ENCODE results near the gene DGKQ.

Gene DGKQ

DNA sequence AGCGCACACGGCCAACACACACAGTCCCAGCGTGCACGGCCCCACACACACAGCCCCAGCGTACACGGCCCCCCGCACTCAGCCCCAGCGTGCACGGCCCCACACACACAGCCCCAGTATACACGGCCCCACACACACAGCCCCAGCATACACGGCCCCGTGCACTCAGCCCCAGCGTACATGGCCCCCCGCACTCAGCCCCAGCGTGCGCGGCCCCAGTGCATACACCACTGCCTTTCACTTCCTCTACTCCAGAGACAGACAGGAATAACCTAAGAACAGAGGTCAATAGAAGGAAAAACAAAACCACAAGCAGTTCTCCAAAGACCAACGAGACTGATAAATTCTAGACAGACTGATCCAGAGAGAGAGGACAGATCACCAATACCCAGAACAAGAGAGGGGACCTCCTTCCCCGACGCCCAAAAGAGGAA is 58.3 kb downstream of the DGKQ start:
- DNase-seq (ENCODE audit: low read depth) = no peak
- TF ChIP-seq, protein P1, sequence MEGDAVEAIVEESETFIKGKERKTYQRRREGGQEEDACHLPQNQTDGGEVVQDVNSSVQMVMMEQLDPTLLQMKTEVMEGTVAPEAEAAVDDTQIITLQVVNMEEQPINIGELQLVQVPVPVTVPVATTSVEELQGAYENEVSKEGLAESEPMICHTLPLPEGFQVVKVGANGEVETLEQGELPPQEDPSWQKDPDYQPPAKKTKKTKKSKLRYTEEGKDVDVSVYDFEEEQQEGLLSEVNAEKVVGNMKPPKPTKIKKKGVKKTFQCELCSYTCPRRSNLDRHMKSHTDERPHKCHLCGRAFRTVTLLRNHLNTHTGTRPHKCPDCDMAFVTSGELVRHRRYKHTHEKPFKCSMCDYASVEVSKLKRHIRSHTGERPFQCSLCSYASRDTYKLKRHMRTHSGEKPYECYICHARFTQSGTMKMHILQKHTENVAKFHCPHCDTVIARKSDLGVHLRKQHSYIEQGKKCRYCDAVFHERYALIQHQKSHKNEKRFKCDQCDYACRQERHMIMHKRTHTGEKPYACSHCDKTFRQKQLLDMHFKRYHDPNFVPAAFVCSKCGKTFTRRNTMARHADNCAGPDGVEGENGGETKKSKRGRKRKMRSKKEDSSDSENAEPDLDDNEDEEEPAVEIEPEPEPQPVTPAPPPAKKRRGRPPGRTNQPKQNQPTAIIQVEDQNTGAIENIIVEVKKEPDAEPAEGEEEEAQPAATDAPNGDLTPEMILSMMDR (IDR thresholded peaks at IDR 0.05; ENCODE audit: insufficient read depth, low read depth, low read length, missing control alignments) = no peak
- H3K4me3 ChIP-seq (ENCODE audit: low read depth, low read length) = no peak overlapping the region

DNA sequence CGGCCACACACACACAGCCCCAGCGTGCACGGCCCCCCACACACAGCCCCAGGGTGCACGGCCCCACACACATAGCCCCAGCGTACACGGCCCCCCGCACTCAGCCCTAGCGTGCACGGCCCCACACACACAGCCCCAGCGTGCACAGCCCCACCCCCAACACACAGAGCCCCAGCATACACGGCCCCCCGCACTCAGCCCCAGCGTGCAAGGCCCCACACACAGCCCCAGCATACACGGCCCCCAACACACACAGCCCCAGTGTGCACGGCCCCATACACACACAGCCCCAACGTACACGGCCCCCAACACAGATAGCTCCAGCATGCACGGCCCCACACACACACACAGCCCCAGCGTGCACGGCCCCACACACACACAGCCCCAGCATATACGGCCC is 58.8 kb downstream of the DGKQ start:
- no peak for DNase-seq (ENCODE audit: low read depth)
- TF ChIP-seq, protein P1 (IDR thresholded peaks at IDR 0.05; ENCODE audit: insufficient read depth, low read depth, low read length, missing control alignments) = no peak
- no peak overlapping the region for H3K4me3 ChIP-seq (ENCODE audit: low read depth, low read length)

- H3K4me3 ChIP-seq (ENCODE audit: low read depth, low read length) = no peak overlapping the region
- TF ChIP-seq, protein P1 (IDR thresholded peaks at IDR 0.05; ENCODE audit: insufficient read depth, low read depth, low read length, missing control alignments) = no peak
- DNase-seq (ENCODE audit: low read depth) = no peak
Measured at GRCh38 chr4:913280-913618, 60.1 kb downstream of the DGKQ start.

- no peak overlapping the region for H3K4me3 ChIP-seq (ENCODE audit: low read depth, low read length)
- TF ChIP-seq, protein P1 (IDR thresholded peaks at IDR 0.05; ENCODE audit: insufficient read depth, low read depth, low read length, missing control alignments) = no peak
- DNase-seq (ENCODE audit: low read depth) = no peak
Measured at GRCh38 chr4:912548-913279, 60.7 kb downstream of the DGKQ start.

DNA sequence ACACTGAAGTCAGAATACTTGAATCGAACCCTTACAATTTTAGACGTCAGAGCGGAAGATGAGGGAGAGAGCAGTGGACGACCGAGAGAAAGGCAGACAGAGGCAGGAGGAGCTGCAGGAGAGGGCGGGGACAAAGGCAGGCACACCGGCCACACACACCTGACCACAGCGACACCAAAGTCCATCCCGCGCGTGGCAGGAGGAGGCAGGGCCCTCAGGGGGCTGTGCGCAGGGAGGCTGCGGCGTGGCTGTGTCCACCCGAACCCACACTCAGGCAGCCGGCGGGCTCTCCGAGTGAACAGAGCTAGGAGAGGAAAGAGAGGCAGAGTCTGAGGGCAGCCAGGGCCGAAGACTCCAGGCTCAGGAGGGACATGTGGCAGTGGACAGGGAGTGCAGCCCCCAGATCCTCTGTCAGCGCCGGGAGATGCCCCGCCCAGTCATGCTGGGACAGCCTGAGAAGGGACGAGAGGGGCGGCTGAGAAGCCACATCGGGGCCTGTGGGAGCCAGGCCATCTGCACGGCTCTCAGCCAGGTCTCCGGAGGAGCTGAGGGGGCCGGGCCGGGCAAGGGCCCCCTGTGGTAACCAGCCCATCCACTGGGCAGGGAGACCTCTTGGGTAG is 61.4 kb downstream of the DGKQ start:
- TF ChIP-seq, protein P1 (IDR thresholded peaks at IDR 0.05; ENCODE audit: insufficient read depth, low read depth, low read length, missing control alignments) = no peak
- no peak for DNase-seq (ENCODE audit: low read depth)
- H3K4me3 ChIP-seq (ENCODE audit: low read depth, low read length) = no peak overlapping the region

DNA sequence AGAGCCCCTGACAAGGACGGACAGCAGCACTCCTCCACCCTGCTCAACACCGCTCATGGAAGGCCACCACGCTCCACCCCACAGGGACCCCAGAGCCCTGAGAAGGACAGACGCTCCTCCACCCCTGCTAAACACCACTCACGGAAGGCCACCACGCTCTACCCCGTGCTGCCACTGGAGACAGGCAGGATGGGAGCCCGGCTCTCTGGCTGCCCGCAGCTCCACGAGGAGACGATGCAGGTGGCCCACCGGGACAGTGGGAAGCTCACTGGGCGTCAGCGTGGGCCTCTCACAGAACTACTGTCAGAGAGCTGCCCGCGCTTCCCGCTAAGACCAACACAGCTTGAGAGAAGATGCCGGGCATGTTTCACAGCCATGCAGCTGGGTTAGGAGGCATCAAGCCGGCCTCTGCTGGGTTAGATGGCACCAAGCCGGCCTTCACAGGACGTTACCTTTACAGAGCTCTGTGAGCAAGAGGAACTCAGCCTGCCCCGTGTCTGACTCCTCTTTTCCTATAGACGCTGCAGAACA is 62.1 kb downstream of the DGKQ start:
- DNase-seq (ENCODE audit: low read depth) = no peak
- no peak overlapping the region for H3K4me3 ChIP-seq (ENCODE audit: low read depth, low read length)
- TF ChIP-seq, protein P1 (IDR thresholded peaks at IDR 0.05; ENCODE audit: insufficient read depth, low read depth, low read length, missing control alignments) = no peak
